HepG2 (cell line): Measurements from ENCODE around the gene LRTM2. TPM values are rescaled to one million over a fixed set of nuclear protein-coding genes. Genes with fewer than 3 reads are reported as not detected.

Experiments
- ATF3 ChIP-seq: sonication (generic); formaldehyde crosslinking; IDR thresholded peaks from 2 replicates; pipeline ENCODE4 v1.4.0; 2020; ENCODE audit warnings: missing genetic modification reagents
- ATF6 ChIP-seq: sonication (generic); formaldehyde crosslinking; conservative IDR thresholded peaks from 2 replicates; pipeline ENCODE4 v1.4.0; 2020; ENCODE audit warnings: missing genetic modification reagents
- GATAD2A ChIP-seq: IDR thresholded peaks from 2 replicates; pipeline ENCODE4 v1.6.1; 2016
- MAFK ChIP-seq, 2 experiments: IDR thresholded peaks in 1 of 2; conservative IDR thresholded peaks in 1 of 2; 2 replicates each; pipeline ENCODE4 v1.6.1; 2011; ENCODE audit warnings: improper control_type of control experiment in 2 of 2, low read length in 2 of 2
- MIER3 ChIP-seq: IDR thresholded peaks from 2 replicates; pipeline ENCODE4 v1.6.1; 2016; ENCODE audit warnings: missing compliant biosample characterization, borderline replicate concordance
- MYC ChIP-seq: sonication (generic); formaldehyde crosslinking; IDR thresholded peaks from 2 replicates; pipeline ENCODE4 v1.9.0; 2021; ENCODE audit warnings: missing genetic modification reagents, borderline replicate concordance
- PBX2 ChIP-seq: IDR thresholded peaks from 2 replicates; pipeline ENCODE4 v1.6.1; 2016; ENCODE audit warnings: control low read depth
- RERE ChIP-seq: IDR thresholded peaks from 2 replicates; pipeline ENCODE4 v1.6.1; 2016; ENCODE audit warnings: low read depth, missing genetic modification reagents, missing compliant biosample characterization
- RXRA ChIP-seq: sonication (generic); formaldehyde crosslinking; IDR thresholded peaks from 2 replicates; pipeline ENCODE4 v1.5.1; 2020; ENCODE audit warnings: missing genetic modification reagents
- SCMH1 ChIP-seq: sonication (generic); formaldehyde crosslinking; IDR thresholded peaks from 2 replicates; pipeline ENCODE4 v1.9.0; 2021; ENCODE audit warnings: missing genetic modification reagents, mild to moderate bottlenecking, borderline replicate concordance
- SMARCE1 ChIP-seq: fragments of 450-650 bp; IDR thresholded peaks from 2 replicates; pipeline ENCODE4 v1.6.1; 2017; ENCODE audit warnings: borderline replicate concordance
- SP140L ChIP-seq: sonication (generic); formaldehyde crosslinking; IDR thresholded peaks from 2 replicates; pipeline ENCODE4 v1.4.0; 2020; ENCODE audit warnings: missing genetic modification reagents, borderline replicate concordance
- YEATS2 ChIP-seq: sonication (generic); formaldehyde crosslinking; IDR thresholded peaks from 2 replicates; pipeline ENCODE4 v1.4.0; 2020; ENCODE audit warnings: missing genetic modification reagents, borderline replicate concordance
- ZBTB42 ChIP-seq: sonication (generic); formaldehyde crosslinking; IDR thresholded peaks from 2 replicates; pipeline ENCODE4 v1.5.0; 2020; ENCODE audit warnings: mild to moderate bottlenecking, missing genetic modification reagents
- ZNF12 ChIP-seq: sonication (generic); formaldehyde crosslinking; IDR thresholded peaks from 2 replicates; pipeline ENCODE4 v1.5.0; 2020; ENCODE audit warnings: missing genetic modification reagents
- ZNF30 ChIP-seq: sonication (generic); formaldehyde crosslinking; IDR thresholded peaks from 2 replicates; pipeline ENCODE4 v1.5.0; 2020; ENCODE audit warnings: mild to moderate bottlenecking, missing genetic modification reagents
- ZNF446 ChIP-seq: sonication (generic); formaldehyde crosslinking; IDR thresholded peaks from 2 replicates; pipeline ENCODE4 v1.5.0; 2020; ENCODE audit warnings: mild to moderate bottlenecking, missing genetic modification reagents
- ZNF607 ChIP-seq: sonication (generic); formaldehyde crosslinking; IDR thresholded peaks from 2 replicates; pipeline ENCODE4 v1.5.1; 2020; ENCODE audit warnings: missing genetic modification reagents, mild to moderate bottlenecking, borderline replicate concordance
- ZSCAN25 ChIP-seq: sonication (generic); formaldehyde crosslinking; IDR thresholded peaks from 2 replicates; pipeline ENCODE4 v1.8.0; 2022; ENCODE audit warnings: mild to moderate bottlenecking, missing genetic modification reagents
- ZSCAN29 ChIP-seq: sonication (generic); formaldehyde crosslinking; conservative IDR thresholded peaks from 2 replicates; pipeline ENCODE4 v1.4.0; 2020; ENCODE audit warnings: mild to moderate bottlenecking, missing genetic modification reagents
- polyA plus RNA-seq, 8 experiments: library from polyadenylated mRNA; depleted of rRNA in 3 of 8; stranded (reverse) in 7 of 8; unstranded in 1 of 8; fragments of >200 nt; fragmentation: Illumina TruSeq in 4 of 8; extraction: Trizol in 4 of 8; gene quantifications; 2 replicates each; pipeline versions ENCODE4 v1.2.1 to v1.2.3, GENCODE V29; 2011 to 2016; ENCODE audit warnings: low read depth in 4 of 8, missing spikeins in 1 of 8, mixed read lengths in 1 of 8; ENCODE audit not compliant: insufficient read depth in 1 of 8
- total RNA-seq, 5 experiments: library from RNA; depleted of rRNA; stranded (reverse); fragments of >200 nt; fragmentation: Illumina TruSeq; extraction: Trizol; gene quantifications; 2 replicates each; pipeline ENCODE4 v1.2.3, GENCODE V29; 2016; ENCODE audit warnings: low read depth in 1 of 5

Gene LRTM2
- total and polyA plus RNA-seq, 2 of the 13 experiments (the other 11 are each of a cell fraction or from before 2014, with no cell fraction given) = 0.09 TPM; not detected in 1

GRCh38 chr12:1837541-1838204, 17.3 kb downstream of the LRTM2 start (continued):
- TF ChIP-seq MIER3 (CRISPR knock-in tag) (peak; percentile 83; the same call in 1 of the 2 replicates), ZNF446 (no peak), ZSCAN29 (CRISPR knock-in tag) (no peak), SP140L (CRISPR knock-in tag) (no peak), ZNF12 (peak; percentile 85; the same call in 1 of the 2 replicates), ZBTB42 (CRISPR knock-in tag) (no peak), RERE (CRISPR knock-in tag) (0 out of 2 replicates have a peak, but pooled peaks have one; percentile 23), ATF6 (CRISPR knock-in tag) (no peak), ZNF30 (no peak), RXRA (peak; percentile 78; the same call in 1 of the 2 replicates), MAFK (conservative IDR thresholded peaks at IDR 0.05 in 1 of 2, IDR thresholded peaks at IDR 0.05 in 1 of 2; ENCODE audit: low read length in 2 of 2) (no peak), SMARCE1 (0 out of 2 replicates have a peak, but pooled peaks have one; percentile 41), ZNF607 (CRISPR knock-in tag) (peak; percentile 34; the same call in 1 of the 2 replicates), PBX2 (CRISPR knock-in tag) (no peak), ZSCAN25 (CRISPR knock-in tag) (no peak), YEATS2 (CRISPR knock-in tag) (peak; percentile 41; the same call in 1 of the 2 replicates), SCMH1 (CRISPR knock-in tag) (no peak), GATAD2A (CRISPR knock-in tag) (peak; percentile 80), ATF3 (peak; percentile 80), MYC (CRISPR knock-in tag) (peak; percentile 47; the same call in 1 of the 2 replicates)
